ENCODE data around the gene PNPLA2.

PNPLA2 gene

GRCh38 chr11:798093-798713 is 20.5 kb upstream of the PNPLA2 start, which contains the start of gene SLC25A22:
TSS of gene SLC25A22 (minus strand) at chr11:798281. CDS start at chr11:795006, 3,275 bp downstream.
- DNase-seq (ENCODE audit: low read depth in 3 of 3, low spot score in 1 of 3), result peak in 2 of 3 donors; percentile 61 to 84

- no peak for DNase-seq (ENCODE audit: low read depth in 3 of 3, low spot score in 1 of 3)
Observed at GRCh38 chr11:799641-800316, 18.9 kb upstream of the PNPLA2 start.

GRCh38 chr11:800473-800872 is 18.2 kb upstream of the PNPLA2 start:
- no peak for DNase-seq (ENCODE audit: low read depth in 3 of 3, low spot score in 1 of 3)

GRCh38 chr11:801097-801780 is 17.5 kb upstream of the PNPLA2 start:
- DNase-seq (ENCODE audit: low read depth in 3 of 3, low spot score in 1 of 3), result no peak

GRCh38 chr11:802018-802617 is 16.6 kb upstream of the PNPLA2 start:
- no peak for DNase-seq (ENCODE audit: low read depth in 3 of 3, low spot score in 1 of 3)

- no peak for DNase-seq (ENCODE audit: low read depth in 3 of 3, low spot score in 1 of 3)
Observed at GRCh38 chr11:802693-803466, 15.8 kb upstream of the PNPLA2 start.

- no peak for DNase-seq (ENCODE audit: low read depth in 3 of 3, low spot score in 1 of 3)
Observed at GRCh38 chr11:803467-803742, 15.3 kb upstream of the PNPLA2 start.

GRCh38 chr11:803770-804598 is 14.7 kb upstream of the PNPLA2 start:
- no peak for DNase-seq (ENCODE audit: low read depth in 3 of 3, low spot score in 1 of 3)

GRCh38 chr11:804599-804964 is 14.1 kb upstream of the PNPLA2 start:
- DNase-seq (ENCODE audit: low read depth in 3 of 3, low spot score in 1 of 3), result no peak

- no peak for DNase-seq (ENCODE audit: low read depth in 3 of 3, low spot score in 1 of 3)
Observed at GRCh38 chr11:808427-809286, 10.1 kb upstream of the PNPLA2 start.

- peak; percentile 91 to 96 (median 93) for DNase-seq (ENCODE audit: low read depth in 3 of 3, low spot score in 1 of 3)
Observed at GRCh38 chr11:809287-810039, 9.3 kb upstream of the PNPLA2 start, which contains the start of gene RPLP2. TSS of gene RPLP2 (plus strand) at chr11:809967. CDS start at chr11:810235, 268 bp downstream.

- no peak for DNase-seq (ENCODE audit: low read depth in 3 of 3, low spot score in 1 of 3)
Observed at GRCh38 chr11:810040-810567, 8.6 kb upstream of the PNPLA2 start.

GRCh38 chr11:811446-812245 is 7.1 kb upstream of the PNPLA2 start:
- DNase-seq (ENCODE audit: low read depth in 3 of 3, low spot score in 1 of 3), result no peak

GRCh38 chr11:812390-812789 is 6.3 kb upstream of the PNPLA2 start:
- DNase-seq (ENCODE audit: low read depth in 3 of 3, low spot score in 1 of 3), result no peak

- no peak for DNase-seq (ENCODE audit: low read depth in 3 of 3, low spot score in 1 of 3)
Observed at GRCh38 chr11:813072-813455, 5.7 kb upstream of the PNPLA2 start.

- DNase-seq (ENCODE audit: low read depth in 3 of 3, low spot score in 1 of 3), result no peak
Observed at GRCh38 chr11:813456-814096, 5.1 kb upstream of the PNPLA2 start.

Measured in stimulated activated CD4-positive, alpha-beta T cell treated with anti-CD3 and anti-CD28 coated beads, TNF-alpha, amount 100 ng/mL, for 1 hour (primary cell).